HFF-Myc (cell line): Measurements from ENCODE around the gene CRMP1.

ENCODE experiments used
- DNase-seq: peaks from one replicate; pipeline ENCODE4 v3.0.0-alpha.2; 2011; ENCODE audit warnings: low read depth; ENCODE audit errors: extremely low read depth
- H3K4me3 ChIP-seq: replicated peaks from 2 replicates; pipeline ENCODE4 v1.5.1; 2011; ENCODE audit warnings: low read depth, mild to moderate bottlenecking, control low read depth, low read length
- CTCF ChIP-seq: IDR thresholded peaks from 2 replicates; pipeline ENCODE4 v1.5.1; 2012; ENCODE audit warnings: mild to moderate bottlenecking, low read depth, low read length, control low read depth; ENCODE audit errors: missing control alignments

The CRMP1 gene

GRCh38 chr4:5899396-5899795 lies 6.5 kb upstream of the CRMP1 start:
- no peak for TF ChIP-seq CTCF
- no peak overlapping the region for H3K4me3 ChIP-seq

GRCh38 chr4:5897674-5898073 lies 4.8 kb upstream of the CRMP1 start:
- H3K4me3 ChIP-seq, result no peak overlapping the region
- no peak for TF ChIP-seq CTCF
- DNase-seq, result no peak

More at GRCh38 chr4:5899396-5899795, 6.5 kb upstream of the CRMP1 start:
- DNase-seq, result no peak

- H3K4me3 ChIP-seq, result no peak overlapping the region
- no peak for TF ChIP-seq CTCF
- no peak for DNase-seq
These were observed 2.4 kb upstream of the CRMP1 start for GRCh38 chr4:5895287-5895686.

- DNase-seq, result no peak
- no peak overlapping the region for H3K4me3 ChIP-seq
- no peak for TF ChIP-seq CTCF
These were observed 1.4 kb upstream of the CRMP1 start for GRCh38 chr4:5894266-5894665.

GRCh38 chr4:5893591-5893990 lies 705 bp upstream of the CRMP1 start:
- no peak for DNase-seq
- no peak for TF ChIP-seq CTCF
- no peak overlapping the region for H3K4me3 ChIP-seq

GRCh38 chr4:5892323-5893003 lies 423 bp downstream of the CRMP1 start:
- no peak for TF ChIP-seq CTCF
- no peak for DNase-seq
- no peak overlapping the region for H3K4me3 ChIP-seq

GRCh38 chr4:5891563-5892322 lies 1.1 kb downstream of the CRMP1 start:
- H3K4me3 ChIP-seq, result no peak overlapping the region
- no peak for TF ChIP-seq CTCF
- DNase-seq, result no peak
